K562 (cell line): Measurements from ENCODE around the gene MPHOSPH10. TPM values are rescaled to one million over a fixed set of nuclear protein-coding genes. Genes with fewer than 3 reads are reported as not detected.
A peak's percentile ranks its signal among the peaks of the same experiment; 100 is the strongest.

ENCODE experiments used
- BCL6 ChIP-seq: fragments of 250-450 bp; sonication (Bioruptor Pico); IDR thresholded peaks from 2 replicates; pipeline ENCODE4 v1.4.0; 2020
- DNMT1 ChIP-seq: fragments of 450-650 bp; IDR thresholded peaks from 2 replicates; pipeline ENCODE4 v1.6.1; 2016; ENCODE audit warnings: antibody characterized with exemption, mild to moderate bottlenecking
- ESRRA ChIP-seq: fragments of 450-650 bp; IDR thresholded peaks from 2 replicates; pipeline ENCODE4 v1.6.1; 2014; ENCODE audit warnings: low read depth, mild to moderate bottlenecking, moderate library complexity, borderline replicate concordance
- ETV6 ChIP-seq, 3 experiments: fragments of 150-350 bp in 1 of 3; sonication (generic) in 1 of 3; formaldehyde crosslinking in 1 of 3; IDR thresholded peaks; 2 replicates each; pipeline versions ENCODE4 v1.6.1 to v1.8.0; 2014 to 2022; ENCODE audit warnings: borderline replicate concordance in 2 of 3, low read depth in 2 of 3, antibody characterized with exemption in 1 of 3, low read length in 1 of 3, mild to moderate bottlenecking in 1 of 3, missing genetic modification reagents in 1 of 3
- GTF2F1 ChIP-seq: IDR thresholded peaks from 2 replicates; pipeline ENCODE4 v1.6.1; 2011; ENCODE audit warnings: low read depth, low read length, improper control_type of control experiment
- KDM4B ChIP-seq, 2 experiments: fragments of 450-650 bp in 1 of 2; sonication (generic) in 1 of 2; IDR thresholded peaks; 2 replicates each; pipeline ENCODE4 v1.6.1; 2016 to 2017; ENCODE audit warnings: borderline replicate concordance in 2 of 2, antibody characterized with exemption in 1 of 2, low read depth in 1 of 2, mild to moderate bottlenecking in 1 of 2
- LCOR ChIP-seq: sonication (generic); formaldehyde crosslinking; IDR thresholded peaks from 2 replicates; pipeline ENCODE4 v1.8.0; 2022; ENCODE audit warnings: mild to moderate bottlenecking, missing genetic modification reagents
- MEF2A ChIP-seq: IDR thresholded peaks from 2 replicates; pipeline ENCODE4 v1.6.1; 2011; ENCODE audit warnings: low read depth, mild to moderate bottlenecking, low read length, moderate library complexity; ENCODE audit not compliant: control insufficient read depth
- POLR2AphosphoS2 ChIP-seq: IDR thresholded peaks from 2 replicates; pipeline ENCODE4 v1.6.1; 2012; ENCODE audit warnings: low read length, improper control_type of control experiment
- SMC3 ChIP-seq: conservative IDR thresholded peaks from 2 replicates; pipeline ENCODE4 v1.6.1; 2011; ENCODE audit warnings: low read depth, low read length, improper control_type of control experiment; ENCODE audit not compliant: insufficient read depth
- SRF ChIP-seq, 2 experiments: fragments of 250-450, 450-650 bp in 1 of 2; sonication (Bioruptor Pico) in 1 of 2; sonication (generic) in 1 of 2; formaldehyde crosslinking; IDR thresholded peaks; 2 replicates each; pipeline versions ENCODE4 v1.5.0 to v1.5.1; 2020 to 2022; ENCODE audit warnings: mild to moderate bottlenecking in 1 of 2, missing genetic modification reagents in 1 of 2
- SRSF7 ChIP-seq: fragments of 200-400 bp; formaldehyde crosslinking; optimal IDR thresholded peaks from 2 replicates; pipeline ENCODE3; 2017; ENCODE audit warnings: mild to moderate bottlenecking, low read depth, low read length
- STAG1 ChIP-seq: sonication (generic); formaldehyde crosslinking; IDR thresholded peaks from 2 replicates; pipeline ENCODE4 v1.5.0; 2020; ENCODE audit warnings: missing genetic modification reagents, borderline replicate concordance
- TCF7L2 ChIP-seq: fragments of 150-350 bp; IDR thresholded peaks from 2 replicates; pipeline ENCODE4 v1.6.1; 2016; ENCODE audit warnings: low read depth, mild to moderate bottlenecking, low read length, moderate library complexity
- ZBED1 ChIP-seq: IDR thresholded peaks from 2 replicates; pipeline ENCODE4 v1.6.1; 2014
- ZKSCAN3 ChIP-seq: fragments of 250-450 bp; sonication (Bioruptor Pico); IDR thresholded peaks from 2 replicates; pipeline ENCODE4 v1.4.0; 2020
- ZNF354B ChIP-seq: fragments of 250-450 bp; sonication (Bioruptor Pico); IDR thresholded peaks from 2 replicates; pipeline ENCODE4 v1.4.0; 2020
- ZNF41 ChIP-seq: fragments of 250-450 bp; sonication (Bioruptor Pico); conservative IDR thresholded peaks from 2 replicates; pipeline ENCODE4 v1.4.0; 2020; ENCODE audit warnings: mild to moderate bottlenecking
- ZNF431 ChIP-seq: sonication (generic); formaldehyde crosslinking; IDR thresholded peaks from 2 replicates; pipeline ENCODE4 v1.8.0; 2022; ENCODE audit warnings: mild to moderate bottlenecking, missing genetic modification reagents
- ZNF589 ChIP-seq: fragments of 200-800 bp; sonication (Bioruptor generic); IDR thresholded peaks from 2 replicates; pipeline ENCODE4 v1.6.1; 2016; ENCODE audit warnings: low read depth, missing genetic modification characterization, missing compliant biosample characterization
- ZNF75A ChIP-seq: fragments of 450-650 bp; formaldehyde crosslinking; IDR thresholded peaks from 2 replicates; pipeline ENCODE4 v1.4.0; 2020; ENCODE audit warnings: mild to moderate bottlenecking
- ZNF780A ChIP-seq: fragments of 250-450 bp; sonication (Bioruptor Pico); IDR thresholded peaks from 2 replicates; pipeline ENCODE4 v1.5.0; 2021; ENCODE audit warnings: mild to moderate bottlenecking
- ZNF79 ChIP-seq: fragments of 250-450 bp; sonication (Bioruptor Pico); IDR thresholded peaks from 2 replicates; pipeline ENCODE4 v1.4.0; 2020; ENCODE audit warnings: low read depth, mild to moderate bottlenecking, moderate library complexity
- polyA plus RNA-seq, 8 experiments: library from polyadenylated mRNA; depleted of rRNA in 4 of 8; stranded (reverse) in 5 of 8; unstranded in 3 of 8; fragments of >200 nt; fragmentation: Nextera tagmentation in 2 of 8; fragmentation: Illumina TruSeq in 1 of 8; extraction: Ambion mirVana in 2 of 8; extraction: Trizol in 1 of 8; gene quantifications; 2 replicates each; pipeline versions ENCODE4 v1.2.1 to v1.2.3, GENCODE V29; 2011 to 2014; ENCODE audit warnings: inconsistent platforms in 1 of 8, missing spikeins in 1 of 8
- total RNA-seq, 7 experiments: library from RNA; depleted of rRNA in 6 of 7; stranded (reverse); fragments of >200 nt in 6 of 7; fragmentation: Illumina TruSeq in 2 of 7; extraction: Trizol in 2 of 7; gene quantifications; 2 replicates each; pipeline versions ENCODE4 v1.2.1 to v1.2.3, GENCODE V29; 2011 to 2021; ENCODE audit warnings: low replicate concordance in 1 of 7
- TF ChIP-seq, protein P1 (sequence below): sonication (generic); formaldehyde crosslinking; IDR thresholded peaks from 2 replicates; pipeline ENCODE4 v1.8.0; 2023; ENCODE audit warnings: mild to moderate bottlenecking, missing genetic modification reagents
- TF ChIP-seq, protein P2 (sequence below): conservative IDR thresholded peaks from 2 replicates; pipeline ENCODE4 v1.6.1; 2011; ENCODE audit warnings: low read depth, mild to moderate bottlenecking, low read length; ENCODE audit not compliant: control insufficient read depth
- TF ChIP-seq, protein P3 (sequence below): fragments of 250-450 bp; sonication (Bioruptor Pico); IDR thresholded peaks from 2 replicates; pipeline ENCODE4 v1.4.0; 2020; ENCODE audit warnings: mild to moderate bottlenecking, moderate library complexity

MPHOSPH10 gene
- total and polyA plus RNA-seq, 9 of the 15 experiments (the other 6 are each of a cell fraction or from before 2014, with no cell fraction given) = 36.8 to 83.7 (median 58.5) TPM

DNA sequence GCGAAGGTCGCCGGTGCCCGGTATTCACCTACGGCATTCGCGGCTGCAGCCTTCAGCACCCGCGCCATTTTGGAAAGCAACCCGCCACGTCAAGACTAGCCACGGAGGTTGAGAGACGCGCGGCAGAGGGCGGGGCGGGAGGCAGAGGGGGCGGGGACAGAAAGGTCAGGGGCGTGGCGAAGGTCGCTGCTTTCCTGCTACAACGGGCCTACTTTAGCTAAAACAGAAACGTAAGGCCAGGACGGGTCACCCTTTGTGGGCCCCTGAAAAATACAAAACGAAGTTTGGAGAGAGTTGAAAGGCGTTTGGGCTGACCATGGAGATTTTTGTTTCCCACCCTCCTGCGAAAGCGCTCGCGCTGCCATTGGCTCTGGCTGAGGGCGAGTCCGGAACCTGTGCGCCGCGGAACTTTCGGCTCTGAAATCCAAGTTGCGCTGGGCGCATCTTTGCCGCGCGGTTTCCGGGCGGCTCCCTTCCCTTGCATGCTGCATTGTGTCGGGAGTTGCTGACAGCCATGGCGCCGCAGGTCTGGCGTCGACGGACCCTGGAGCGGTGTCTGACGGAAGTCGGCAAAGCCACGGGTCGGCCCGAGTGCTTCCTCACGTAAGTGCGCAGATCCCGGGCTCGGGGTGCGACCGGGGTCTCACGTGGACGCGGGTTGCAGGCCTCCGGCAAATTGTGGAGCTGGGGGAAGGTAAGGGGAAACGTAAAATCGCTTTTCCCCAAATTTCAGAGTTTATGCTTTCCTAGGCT lies at the start of gene MPHOSPH10, which contains the start of gene MCEE (continued):
- no peak for TF ChIP-seq SRSF7
- TF ChIP-seq ZNF354B = no peak
- peak; percentile 73; the same call in 1 of the 2 replicates for TF ChIP-seq ESRRA
- TF ChIP-seq KDM4B (IDR thresholded peaks at IDR 0.05; ENCODE audit: borderline replicate concordance in 2 of 2, low read depth in 1 of 2) = peak in 1 of 2 experiments; percentile 94; a peak in 1 of 4 replicates
- no peak for TF ChIP-seq ZNF79 (CRISPR knock-in tag)
- no peak for TF ChIP-seq STAG1 (CRISPR knock-in tag)
- peak; percentile 70; the same call in 1 of the 2 replicates for TF ChIP-seq LCOR
- TF ChIP-seq SRF (CRISPR knock-in tag; IDR thresholded peaks at IDR 0.05) = no peak
- no peak for TF ChIP-seq ZKSCAN3 (CRISPR knock-in tag)
- TF ChIP-seq BCL6 (CRISPR knock-in tag) = no peak
- TF ChIP-seq, protein P1, sequence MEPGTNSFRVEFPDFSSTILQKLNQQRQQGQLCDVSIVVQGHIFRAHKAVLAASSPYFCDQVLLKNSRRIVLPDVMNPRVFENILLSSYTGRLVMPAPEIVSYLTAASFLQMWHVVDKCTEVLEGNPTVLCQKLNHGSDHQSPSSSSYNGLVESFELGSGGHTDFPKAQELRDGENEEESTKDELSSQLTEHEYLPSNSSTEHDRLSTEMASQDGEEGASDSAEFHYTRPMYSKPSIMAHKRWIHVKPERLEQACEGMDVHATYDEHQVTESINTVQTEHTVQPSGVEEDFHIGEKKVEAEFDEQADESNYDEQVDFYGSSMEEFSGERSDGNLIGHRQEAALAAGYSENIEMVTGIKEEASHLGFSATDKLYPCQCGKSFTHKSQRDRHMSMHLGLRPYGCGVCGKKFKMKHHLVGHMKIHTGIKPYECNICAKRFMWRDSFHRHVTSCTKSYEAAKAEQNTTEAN = no peak
- TF ChIP-seq, protein P2, sequence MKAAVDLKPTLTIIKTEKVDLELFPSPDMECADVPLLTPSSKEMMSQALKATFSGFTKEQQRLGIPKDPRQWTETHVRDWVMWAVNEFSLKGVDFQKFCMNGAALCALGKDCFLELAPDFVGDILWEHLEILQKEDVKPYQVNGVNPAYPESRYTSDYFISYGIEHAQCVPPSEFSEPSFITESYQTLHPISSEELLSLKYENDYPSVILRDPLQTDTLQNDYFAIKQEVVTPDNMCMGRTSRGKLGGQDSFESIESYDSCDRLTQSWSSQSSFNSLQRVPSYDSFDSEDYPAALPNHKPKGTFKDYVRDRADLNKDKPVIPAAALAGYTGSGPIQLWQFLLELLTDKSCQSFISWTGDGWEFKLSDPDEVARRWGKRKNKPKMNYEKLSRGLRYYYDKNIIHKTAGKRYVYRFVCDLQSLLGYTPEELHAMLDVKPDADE = peak; percentile 94
- no peak for TF ChIP-seq ZNF41
- TF ChIP-seq ZNF780A = no peak
- no peak for TF ChIP-seq ZNF589
- no peak for TF ChIP-seq ZNF75A (CRISPR knock-in tag)
- TF ChIP-seq SMC3 = no peak
- TF ChIP-seq, protein P3, sequence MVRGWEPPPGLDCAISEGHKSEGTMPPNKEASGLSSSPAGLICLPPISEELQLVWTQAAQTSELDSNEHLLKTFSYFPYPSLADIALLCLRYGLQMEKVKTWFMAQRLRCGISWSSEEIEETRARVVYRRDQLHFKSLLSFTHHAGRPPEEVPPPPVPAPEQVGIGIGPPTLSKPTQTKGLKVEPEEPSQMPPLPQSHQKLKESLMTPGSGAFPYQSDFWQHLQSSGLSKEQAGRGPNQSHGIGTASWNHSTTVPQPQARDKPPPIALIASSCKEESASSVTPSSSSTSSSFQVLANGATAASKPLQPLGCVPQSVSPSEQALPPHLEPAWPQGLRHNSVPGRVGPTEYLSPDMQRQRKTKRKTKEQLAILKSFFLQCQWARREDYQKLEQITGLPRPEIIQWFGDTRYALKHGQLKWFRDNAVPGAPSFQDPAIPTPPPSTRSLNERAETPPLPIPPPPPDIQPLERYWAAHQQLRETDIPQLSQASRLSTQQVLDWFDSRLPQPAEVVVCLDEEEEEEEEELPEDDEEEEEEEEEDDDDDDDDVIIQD (CRISPR knock-in tag) = no peak
- TF ChIP-seq MEF2A = no peak
- TF ChIP-seq ETV6 (IDR thresholded peaks at IDR 0.05; ENCODE audit: borderline replicate concordance in 1 of 2, low read depth in 2 of 2, low read length in 1 of 2) = no peak
- no peak for TF ChIP-seq ETV6 (CRISPR knock-in tag; IDR thresholded peaks at IDR 0.05; ENCODE audit: borderline replicate concordance)
- TF ChIP-seq POLR2AphosphoS2 = no peak; the same call in 1 of the 2 replicates
- TF ChIP-seq ZNF431 (CRISPR knock-in tag) = no peak
- TF ChIP-seq GTF2F1 = peak; percentile 74; the same call in 1 of the 2 replicates
- no peak for TF ChIP-seq ZBED1
- TF ChIP-seq DNMT1 = no peak
- TF ChIP-seq TCF7L2 = no peak
